GM21526 (cell line): ENCODE results near the gene INPP5F.

ENCODE experiments used
- ATAC-seq: cut with Tn5 transposase; IDR thresholded peaks from one replicate; pipeline ENCODE4 v1.9.1; 2021; ENCODE audit warnings: moderate library complexity; ENCODE audit not compliant: unreplicated experiment, low FRiP score

The INPP5F gene

DNA sequence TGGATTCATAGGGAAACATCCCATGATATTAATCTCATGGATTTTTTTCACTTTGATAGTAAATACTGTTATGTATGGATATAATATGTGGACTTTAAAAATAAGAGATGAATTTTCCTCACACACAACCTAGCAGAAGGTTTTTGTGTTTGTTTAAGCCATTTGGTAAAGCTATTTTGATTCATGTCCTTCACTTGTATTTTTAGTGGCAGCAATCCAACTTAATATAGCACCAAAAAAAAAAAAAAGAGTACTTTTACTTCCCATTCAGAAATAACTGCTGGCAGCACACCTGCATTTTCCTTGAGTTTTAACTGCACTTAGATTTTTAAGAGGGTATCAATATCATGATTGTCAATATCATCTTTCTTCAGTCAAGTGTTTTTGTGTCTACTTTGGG lies 86.8 kb downstream of the INPP5F start:
- ATAC-seq = no peak

DNA sequence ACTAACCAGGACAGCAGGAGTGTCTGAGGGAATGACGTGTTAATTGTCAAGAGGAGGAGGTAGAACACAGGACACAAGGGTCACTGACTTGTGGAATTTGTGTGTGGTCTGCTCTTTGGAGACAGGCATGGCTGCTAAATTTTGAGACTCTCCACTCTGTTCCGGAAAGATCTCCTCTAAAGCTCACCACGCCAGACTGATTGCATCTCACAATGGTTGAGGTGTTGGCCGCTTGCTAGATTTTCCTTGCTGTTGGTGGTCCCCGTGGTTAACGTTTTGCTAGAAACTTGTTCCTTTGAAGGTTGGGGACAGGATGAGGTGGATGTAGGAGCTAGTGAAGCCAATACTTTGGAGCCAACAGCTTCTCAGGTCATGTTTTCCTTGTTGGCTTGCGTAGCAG lies 89.8 kb downstream of the INPP5F start:
- ATAC-seq = no peak

DNA sequence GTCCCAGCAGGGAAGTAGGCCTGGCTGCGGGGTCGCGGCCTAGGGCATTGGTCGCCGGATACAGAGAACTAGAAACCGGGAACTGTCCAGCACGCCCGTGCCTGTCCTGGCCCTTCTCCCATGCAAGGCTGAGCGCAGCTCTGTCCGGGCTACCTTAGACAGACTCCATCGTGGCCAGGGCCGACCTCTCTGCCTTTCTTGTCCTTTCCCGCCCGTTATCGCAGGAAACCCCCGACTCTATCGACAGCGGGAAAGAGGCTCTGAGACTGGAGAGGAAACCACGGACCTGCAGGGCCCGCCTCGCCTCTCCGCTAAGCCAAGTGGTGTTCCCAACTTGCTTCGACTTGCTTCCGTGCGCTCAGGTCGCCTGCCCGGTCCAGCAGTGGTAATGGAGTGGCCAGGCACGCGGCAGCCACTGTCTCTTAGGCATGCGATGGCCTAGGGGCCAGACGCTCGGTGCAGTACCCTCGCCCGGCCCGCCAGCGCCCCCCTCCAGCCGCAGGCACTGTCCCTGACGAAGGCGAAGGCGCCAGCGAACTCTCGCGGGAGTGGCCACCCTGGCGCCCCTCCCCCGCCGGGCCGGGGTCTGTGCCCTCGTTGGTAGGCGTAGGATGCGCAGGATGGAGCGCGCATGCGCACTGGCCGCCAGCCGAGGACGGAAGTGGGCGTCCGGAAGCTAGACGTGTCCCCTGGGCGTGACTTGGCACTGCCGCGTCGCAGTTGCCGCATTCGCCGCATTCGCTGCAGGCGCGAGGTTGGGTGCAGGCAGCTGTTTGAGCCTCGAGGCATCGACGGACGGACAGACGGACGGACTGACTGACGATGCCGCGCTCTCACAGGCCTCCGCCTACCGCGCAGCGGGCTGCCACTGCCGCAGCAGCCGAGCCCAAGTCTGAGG lies 92.4 kb downstream of the INPP5F start:
- ATAC-seq = no peak

DNA sequence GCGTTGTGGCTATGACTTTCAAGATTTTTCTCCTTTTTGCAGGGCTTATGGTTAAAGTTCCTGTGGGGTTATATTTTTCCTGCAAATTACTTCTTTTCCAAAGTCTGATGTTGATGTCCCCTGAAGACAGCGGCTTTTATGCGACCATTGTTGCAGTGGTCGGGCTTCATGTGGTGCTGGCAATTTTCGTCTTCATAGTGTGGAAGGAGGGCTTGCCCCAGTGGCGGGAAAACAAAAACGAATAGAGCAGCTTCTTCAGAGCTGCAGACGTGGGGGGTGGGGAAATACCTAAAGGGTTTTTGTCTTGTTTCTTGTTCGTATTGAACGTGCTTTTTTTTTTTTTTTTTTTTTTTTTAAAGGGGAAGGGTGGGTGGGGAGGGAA lies 93.0 kb downstream of the INPP5F start:
- ATAC-seq = no peak

DNA sequence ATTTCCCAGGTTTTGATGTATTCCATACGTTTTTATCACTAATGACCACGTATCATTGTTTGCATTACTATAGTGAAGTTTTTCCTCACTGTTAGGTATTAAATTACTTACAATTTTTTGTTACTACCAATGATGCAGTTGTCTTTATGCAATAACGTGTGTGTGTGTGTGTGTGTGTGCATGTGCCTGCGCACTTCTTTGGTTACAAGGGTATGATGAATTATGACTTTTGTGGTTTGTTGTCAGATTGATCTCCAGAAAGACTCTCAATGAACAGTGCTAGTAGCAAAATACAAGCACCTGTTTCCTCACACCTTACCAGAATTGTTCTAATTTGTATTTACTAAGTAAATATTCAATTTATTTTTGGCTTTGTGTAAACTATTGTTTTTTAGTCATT lies 95.3 kb downstream of the INPP5F start:
- no peak for ATAC-seq

DNA sequence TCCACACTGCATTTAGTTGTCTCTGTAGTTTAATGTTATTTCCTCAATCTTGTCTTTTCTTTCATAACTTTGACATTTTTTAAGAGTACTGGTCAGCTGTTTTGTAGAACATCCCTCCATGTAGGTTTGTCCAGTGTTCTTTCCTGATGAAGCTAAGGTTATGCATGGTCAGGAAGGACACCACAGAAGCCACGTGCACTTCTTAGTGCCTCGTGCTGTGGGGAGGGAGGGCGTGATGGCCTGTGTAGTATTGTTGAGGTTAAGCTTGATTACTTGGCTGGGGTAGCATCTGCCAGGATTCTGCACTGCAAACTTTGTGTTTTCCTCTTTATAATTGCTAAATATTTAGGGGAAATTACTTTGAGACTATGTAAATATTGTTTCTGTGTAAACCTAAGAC lies 98.4 kb downstream of the INPP5F start:
- ATAC-seq = no peak

DNA sequence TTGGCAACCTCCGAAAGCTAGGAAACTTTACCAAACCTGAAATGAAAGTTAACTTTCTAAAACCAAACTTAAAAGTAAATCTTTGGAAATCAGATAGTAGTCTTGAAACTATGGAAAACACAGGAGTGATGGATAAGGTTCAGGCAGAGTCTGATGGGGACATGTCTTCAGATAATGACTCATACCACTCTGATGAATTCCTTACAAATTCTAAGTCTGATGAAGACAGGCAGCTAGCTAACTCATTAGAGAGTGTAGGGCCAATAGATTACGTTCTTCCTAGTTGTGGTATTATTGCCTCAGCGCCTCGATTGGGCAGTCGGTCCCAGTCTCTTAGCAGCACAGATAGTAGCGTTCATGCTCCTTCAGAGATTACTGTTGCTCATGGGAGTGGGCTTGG lies 100.9 kb downstream of the INPP5F start:
- no peak for ATAC-seq

DNA sequence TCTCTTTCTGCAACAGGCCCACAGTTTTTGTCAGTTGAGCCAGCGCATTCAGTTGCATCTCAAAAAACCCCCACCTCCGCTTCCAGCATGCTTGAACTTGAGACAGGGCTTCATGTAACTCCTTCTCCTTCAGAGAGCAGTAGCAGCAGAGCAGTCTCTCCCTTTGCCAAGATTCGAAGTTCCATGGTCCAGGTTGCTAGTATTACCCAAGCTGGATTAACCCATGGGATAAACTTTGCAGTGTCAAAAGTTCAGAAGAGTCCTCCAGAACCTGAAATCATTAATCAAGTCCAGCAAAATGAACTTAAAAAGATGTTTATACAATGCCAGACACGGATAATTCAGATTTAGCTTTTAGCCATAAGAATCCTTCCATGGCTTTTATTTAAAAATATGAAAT lies 101.6 kb downstream of the INPP5F start:
- ATAC-seq = no peak

DNA sequence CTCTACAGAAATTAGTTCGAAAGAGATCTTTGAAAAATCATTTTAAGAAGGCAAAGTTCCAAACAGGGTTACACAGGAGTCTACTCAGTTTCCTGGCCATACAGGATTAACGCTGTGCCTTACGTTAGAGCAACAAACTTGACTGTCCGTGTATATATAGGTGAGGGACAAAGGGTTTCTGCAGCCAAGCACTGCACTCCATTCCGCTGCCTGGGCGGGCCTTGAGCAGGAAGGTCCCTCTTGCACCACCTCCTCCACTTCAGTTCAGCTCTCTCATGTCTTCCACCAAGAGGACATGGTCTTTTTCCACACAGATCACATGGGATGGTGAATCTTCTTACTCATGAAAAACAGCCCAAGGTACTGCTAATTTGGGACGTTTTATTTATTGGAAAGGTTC lies 103.6 kb downstream of the INPP5F start:
- ATAC-seq = no peak

DNA sequence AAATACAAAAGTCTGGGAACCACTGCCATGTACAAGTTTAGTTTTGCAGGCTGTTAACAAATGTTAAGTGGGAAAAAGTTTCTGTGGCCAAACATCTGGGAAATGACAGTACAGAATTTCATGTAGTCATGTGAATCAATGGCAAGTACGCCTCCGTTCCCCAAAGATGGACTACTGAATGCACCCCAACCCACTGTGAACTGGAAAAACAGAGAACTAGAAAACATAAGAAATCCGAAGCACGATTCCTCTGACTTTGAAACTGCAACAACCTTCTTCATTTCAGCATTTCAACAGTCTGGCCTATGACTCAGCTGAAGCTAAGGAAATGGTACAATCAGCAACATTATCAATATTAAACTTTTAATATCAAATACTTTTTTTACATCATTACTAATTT lies 105.0 kb downstream of the INPP5F start:
- no peak for ATAC-seq

DNA sequence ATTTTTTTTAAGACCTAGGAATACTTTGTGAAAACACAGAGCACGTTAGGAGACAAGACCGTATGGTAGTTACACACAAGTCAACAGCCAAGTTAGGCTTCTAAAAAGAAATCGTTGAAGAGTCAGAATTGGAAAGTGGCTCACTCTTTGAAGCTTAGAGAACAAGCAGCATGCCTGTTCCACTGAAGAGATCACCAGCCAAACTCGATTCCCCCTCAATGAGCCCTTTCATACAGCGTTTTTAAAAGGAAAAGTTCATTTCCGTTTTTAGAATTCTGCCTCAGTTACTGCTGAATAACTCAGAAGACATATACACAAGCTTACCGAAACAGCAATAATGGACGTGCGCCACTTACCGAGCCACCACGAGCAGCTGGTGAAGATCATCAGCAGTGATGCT lies 105.8 kb downstream of the INPP5F start:
- no peak for ATAC-seq

DNA sequence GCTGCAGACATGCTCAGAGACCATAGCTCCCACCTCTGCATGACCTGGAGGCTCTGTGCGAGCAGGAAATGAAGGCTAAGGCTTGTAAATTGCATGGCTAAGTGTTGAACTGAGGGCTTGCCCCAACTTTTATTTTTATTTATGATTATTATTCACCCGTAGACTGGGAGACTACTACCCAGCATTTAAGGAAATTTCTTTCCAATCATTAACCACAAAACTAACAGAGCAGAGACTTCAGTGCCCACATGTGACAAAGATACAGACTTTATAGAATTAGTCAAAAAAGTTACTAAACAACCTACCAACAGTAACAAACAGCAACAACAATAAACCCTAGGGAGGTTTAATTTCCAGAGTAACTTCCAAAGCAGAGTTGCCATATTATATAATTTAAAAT lies 107.1 kb downstream of the INPP5F start:
- no peak for ATAC-seq

DNA sequence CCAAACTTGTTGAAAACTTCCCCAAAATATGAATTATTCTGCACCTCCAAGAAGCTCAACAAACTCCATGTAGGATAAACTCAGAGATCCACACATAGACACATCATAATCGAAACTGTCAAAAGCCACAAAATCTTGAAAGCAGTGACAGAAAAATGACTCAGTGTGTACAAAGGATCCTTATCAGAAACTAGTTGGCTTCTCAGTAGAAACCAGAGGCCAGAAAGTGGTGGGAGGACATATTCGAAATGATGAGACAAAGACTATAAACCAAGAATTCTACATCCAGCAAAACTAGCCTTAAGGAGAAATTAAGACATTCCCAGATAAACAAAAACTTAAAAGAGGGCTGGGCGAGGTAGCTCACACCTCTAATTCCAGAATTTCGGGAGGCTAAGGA lies 108.3 kb downstream of the INPP5F start:
- no peak for ATAC-seq

DNA sequence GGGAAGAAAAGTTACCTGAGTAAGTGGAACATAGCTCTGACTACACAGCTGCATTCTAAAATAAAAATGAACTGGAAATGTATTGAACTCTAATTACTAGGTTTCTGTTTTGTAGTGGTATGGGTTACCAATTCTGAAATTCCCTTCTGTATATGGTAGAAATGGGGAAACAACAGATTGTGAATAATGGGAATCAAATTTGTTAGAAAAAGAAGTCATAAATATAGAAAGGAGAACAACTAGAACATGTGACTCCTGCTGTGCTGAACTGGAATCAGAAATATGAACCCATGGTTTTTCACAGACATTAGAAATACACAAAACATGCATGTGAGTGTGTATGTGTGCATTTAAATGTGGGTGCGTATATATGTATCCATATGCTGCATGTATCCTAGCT lies 119.8 kb downstream of the INPP5F start:
- ATAC-seq = no peak

DNA sequence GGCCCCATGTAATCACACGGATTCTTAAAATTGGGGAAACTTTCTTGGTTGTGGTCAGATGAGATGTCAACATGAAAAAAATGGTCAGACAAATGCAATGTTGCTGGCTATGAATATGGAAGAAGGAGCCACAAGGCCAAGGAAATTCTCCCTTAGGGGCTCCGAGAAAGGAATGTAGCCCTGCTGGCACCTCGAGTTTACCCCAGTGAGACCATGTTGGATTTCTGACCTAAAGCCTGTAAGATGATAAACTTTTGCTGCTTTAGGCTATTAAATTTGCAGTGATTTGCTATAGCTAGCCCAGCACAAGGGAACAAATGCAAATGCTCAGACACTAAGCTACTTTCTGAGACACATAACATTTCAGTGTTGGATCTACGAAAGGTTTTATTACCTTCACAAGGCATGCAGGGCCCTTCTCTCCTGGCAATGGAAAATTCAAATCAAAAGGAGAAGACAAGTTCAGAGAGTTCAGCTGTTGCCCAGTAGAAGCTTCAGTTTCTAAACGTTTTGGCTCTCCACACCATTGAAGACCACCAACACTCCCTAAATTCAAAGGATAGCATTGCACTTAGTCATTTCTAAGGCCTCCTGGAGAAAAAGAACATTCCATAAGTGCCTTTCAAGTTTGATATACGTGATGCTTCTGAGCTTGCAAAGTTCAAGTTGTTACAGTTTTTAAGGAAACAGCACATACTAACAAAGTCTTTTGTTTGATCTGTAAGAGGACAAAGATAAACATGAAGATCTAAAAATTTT lies 123.4 kb downstream of the INPP5F start:
- ATAC-seq = no peak

DNA sequence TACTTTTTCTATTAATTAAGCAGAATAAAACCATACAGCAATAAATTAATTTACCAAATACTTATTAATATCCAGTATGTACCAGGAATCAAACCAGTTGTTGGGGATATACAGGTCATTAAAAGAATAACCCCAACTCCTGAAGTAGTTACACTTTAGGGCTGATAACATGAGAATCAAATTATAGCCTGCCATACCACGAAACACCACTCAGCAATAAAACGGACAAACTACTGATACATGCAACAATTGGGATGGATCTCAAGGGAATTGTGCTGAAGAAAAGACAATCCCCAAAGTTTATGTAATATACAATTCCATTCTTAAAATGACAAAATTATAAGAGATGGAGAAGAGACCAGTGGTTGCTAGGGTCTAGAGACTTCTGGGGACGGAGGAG lies 124.1 kb downstream of the INPP5F start:
- no peak for ATAC-seq

DNA sequence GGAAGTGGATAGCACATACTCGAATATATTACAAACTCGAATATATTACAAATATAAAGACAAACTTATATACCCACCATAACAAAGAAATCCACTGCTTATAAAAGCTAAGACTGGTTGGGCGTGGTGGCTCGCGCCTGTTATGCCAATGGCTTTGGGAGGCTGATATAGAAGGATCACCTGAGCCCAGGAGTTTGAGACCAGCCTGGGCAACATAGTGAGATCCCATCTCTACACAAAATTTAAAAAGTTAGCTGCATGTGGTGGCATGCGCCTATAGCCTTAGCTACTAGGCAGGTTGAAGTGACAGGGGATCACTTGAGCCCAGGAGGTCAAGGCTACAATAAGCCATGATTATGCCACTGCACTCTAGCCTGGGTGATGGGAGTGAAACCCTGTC lies 126.4 kb downstream of the INPP5F start:
- no peak for ATAC-seq

DNA sequence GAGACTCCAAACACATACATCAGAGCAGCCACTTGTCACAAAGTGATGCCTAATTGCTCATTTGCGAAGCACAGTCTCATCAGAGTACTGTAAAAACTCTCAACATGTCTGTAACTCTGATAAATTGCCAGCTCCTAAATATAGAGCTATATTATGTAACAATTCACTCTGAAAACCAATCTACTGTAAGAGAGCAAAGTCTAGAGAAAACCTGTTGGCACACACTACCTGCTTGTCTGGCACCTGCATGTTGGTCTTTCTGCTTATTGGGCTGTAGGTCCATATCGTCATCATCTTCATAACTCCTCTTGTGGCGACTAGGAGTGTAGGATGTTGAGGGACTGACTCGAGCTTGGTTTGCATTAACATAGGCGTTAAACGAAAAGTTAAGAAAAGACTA lies 127.0 kb downstream of the INPP5F start:
- no peak for ATAC-seq

DNA sequence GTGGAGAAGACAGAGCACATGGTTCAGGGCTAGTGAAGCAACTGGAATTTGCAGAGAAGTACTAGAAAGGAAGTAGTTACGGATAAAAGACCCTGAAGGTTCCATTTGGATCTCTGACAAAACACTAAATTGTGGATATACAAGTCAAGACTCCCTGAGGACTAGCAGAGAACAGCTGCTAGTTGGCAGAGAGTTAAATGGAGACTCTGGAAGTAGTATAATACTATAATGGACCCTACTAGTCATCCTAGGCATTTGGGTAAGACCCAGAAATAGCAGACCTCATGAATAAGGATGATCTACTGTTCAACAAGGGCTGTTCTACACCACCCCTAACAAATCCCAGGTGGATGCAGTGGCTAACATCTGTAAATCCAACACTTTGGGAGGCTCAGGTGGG lies 127.7 kb downstream of the INPP5F start:
- no peak for ATAC-seq

DNA sequence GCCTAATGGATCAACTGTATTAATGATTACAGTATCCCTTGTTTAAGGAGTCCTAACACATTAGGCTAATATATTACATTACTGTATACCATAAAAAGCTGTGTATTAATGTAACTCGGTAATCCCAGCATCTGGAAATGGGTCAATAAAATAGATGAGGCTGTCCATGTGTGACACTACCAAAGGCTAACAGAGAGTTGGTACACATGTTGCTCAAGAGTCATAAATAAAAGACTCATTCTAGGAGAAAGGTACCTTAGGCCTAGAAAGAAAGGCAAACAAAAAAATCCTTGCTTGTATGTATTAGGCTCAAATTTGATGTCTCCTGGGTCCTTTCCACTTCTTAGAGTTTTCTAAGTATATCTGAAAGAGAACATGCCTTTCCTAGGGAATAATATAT lies 132.2 kb downstream of the INPP5F start:
- no peak for ATAC-seq

DNA sequence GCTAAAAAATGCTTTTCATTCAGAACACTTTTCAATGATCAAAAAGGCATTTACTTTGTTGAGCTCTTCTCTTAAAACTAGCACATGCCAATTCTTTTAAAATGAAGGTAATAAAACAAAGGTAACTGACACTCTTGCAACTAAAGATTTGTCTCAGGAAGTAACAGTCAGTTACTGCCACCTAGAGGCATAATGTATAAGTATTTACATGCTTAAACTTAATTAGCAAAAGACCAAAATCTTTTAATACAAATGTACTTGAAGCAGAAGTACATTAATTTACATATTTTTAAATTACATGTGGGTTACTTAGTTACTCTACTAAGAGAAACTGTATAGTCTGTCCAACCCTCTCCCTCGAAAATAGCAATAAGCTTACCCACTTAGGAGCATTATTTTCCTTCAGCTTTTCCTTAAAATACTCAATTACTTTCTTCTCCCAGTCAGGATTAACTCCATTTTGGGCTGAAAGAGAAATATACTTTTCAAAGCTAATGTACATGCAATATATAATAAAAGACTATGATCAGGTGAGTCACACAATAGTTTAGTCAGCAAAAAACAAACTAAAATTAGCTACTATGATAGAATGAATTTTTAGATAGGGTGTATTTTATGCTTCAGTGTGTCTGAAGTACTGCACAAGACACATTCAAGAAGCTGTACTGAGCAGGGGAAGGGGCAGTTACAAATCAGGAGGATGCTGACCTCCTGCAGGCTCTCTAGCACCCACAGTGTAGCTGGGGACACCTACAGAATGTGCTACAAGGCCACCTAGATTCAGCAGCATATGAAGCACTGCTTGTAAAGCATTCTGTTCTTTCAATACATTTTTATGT lies 133.8 kb downstream of the INPP5F start:
- no peak for ATAC-seq
